Fibroblast of villous mesenchyme (primary cell): ENCODE results near the gene DNAJC4. TPM values are rescaled to one million over a fixed set of nuclear protein-coding genes. Genes with fewer than 3 reads are reported as not detected.

Experiments used
- DNase-seq: peaks from one replicate; pipeline ENCODE4 v3.0.0-alpha.2; 2010; ENCODE audit warnings: low read depth
- H3K4me3 ChIP-seq: 2 replicates; pipeline ENCODE4 v1.5.1; 2011; ENCODE audit warnings: low read depth, mild to moderate bottlenecking, low read length
- total RNA-seq: library from RNA; depleted of rRNA; stranded (reverse); fragments of >200 nt; gene quantifications from 2 replicates; pipeline ENCODE4 v1.2.3, GENCODE V29; 2012
- TF ChIP-seq, protein P1 (sequence below): IDR thresholded peaks from 2 replicates; pipeline ENCODE4 v1.5.1; 2012; ENCODE audit warnings: low read depth, mild to moderate bottlenecking, low read length; ENCODE audit not compliant: insufficient read depth

Gene DNAJC4
- total RNA-seq, 1 donor = 6.5 TPM

DNA sequence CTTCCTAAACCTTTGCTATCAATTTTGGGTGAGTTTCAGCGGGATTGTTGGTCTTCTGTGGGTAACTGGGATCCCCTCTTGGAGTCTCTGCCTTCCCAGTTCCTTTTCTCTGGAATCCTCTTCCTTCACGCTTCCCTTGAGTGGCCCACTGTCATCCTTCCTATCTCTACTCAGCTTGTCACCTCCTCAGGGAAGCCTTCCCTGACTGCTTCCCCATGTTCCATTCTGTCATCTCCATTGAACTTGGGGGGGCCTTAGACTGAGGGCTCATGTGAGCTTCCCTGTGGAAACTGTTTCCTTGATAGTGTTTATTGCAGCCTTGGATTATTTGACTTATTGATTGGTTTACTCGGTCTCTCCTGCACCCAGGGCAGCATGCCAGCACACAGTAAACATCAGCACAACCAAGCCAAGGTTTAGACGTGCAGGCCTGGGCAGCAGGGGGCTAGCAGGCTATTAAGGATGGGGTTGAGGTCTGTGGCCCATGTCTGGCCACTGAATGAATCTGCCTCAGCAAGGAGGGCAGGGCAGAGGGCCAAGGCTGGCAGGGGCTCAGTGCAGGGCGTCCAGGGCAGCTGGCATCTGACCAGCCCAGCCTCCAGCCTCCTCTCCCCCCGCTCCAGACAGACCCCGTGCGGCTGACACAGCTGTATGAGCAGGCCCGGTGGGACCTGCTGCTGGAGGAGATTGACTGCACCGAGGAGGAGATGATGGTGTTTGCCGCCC is 11.6 kb upstream of the DNAJC4 start:
- no peak for DNase-seq
- H3K4me3 ChIP-seq = no peak overlapping the region
- TF ChIP-seq, protein P1, sequence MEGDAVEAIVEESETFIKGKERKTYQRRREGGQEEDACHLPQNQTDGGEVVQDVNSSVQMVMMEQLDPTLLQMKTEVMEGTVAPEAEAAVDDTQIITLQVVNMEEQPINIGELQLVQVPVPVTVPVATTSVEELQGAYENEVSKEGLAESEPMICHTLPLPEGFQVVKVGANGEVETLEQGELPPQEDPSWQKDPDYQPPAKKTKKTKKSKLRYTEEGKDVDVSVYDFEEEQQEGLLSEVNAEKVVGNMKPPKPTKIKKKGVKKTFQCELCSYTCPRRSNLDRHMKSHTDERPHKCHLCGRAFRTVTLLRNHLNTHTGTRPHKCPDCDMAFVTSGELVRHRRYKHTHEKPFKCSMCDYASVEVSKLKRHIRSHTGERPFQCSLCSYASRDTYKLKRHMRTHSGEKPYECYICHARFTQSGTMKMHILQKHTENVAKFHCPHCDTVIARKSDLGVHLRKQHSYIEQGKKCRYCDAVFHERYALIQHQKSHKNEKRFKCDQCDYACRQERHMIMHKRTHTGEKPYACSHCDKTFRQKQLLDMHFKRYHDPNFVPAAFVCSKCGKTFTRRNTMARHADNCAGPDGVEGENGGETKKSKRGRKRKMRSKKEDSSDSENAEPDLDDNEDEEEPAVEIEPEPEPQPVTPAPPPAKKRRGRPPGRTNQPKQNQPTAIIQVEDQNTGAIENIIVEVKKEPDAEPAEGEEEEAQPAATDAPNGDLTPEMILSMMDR = no peak

DNA sequence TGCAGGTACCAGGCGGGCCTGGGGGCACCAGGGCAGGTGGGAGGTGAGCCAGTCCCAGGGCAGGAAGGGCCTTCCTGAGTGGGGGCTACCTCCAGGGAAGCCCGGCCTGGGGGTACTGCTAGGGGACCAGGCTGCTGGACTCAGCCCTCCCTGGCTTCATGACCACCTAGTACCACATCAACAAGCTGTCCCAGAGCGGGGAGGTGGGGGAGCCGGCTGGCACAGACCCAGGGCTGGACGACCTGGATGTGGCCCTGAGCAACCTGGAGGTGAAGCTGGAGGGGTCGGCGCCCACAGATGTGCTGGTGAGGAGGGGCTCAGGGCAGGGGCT is 11.0 kb upstream of the DNAJC4 start:
- no peak overlapping the region for H3K4me3 ChIP-seq
- TF ChIP-seq, protein P1 = no peak
- DNase-seq = no peak

DNA sequence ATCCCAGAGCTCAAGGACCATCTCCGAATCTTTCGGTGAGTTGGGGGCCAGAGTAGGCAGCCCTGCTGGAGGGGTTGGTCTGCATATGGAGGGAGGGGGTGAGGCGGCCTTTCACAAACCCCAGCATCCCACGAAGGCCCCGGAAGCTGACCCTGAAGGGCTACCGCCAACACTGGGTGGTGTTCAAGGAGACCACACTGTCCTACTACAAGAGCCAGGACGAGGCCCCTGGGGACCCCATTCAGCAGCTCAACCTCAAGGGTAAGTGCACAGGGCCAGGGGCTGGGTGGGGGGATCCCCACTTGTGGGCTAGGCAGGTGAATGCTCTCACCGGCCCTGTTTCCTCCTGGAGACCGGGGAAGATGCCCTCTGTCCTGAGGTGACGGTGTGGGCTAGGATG is 10.6 kb upstream of the DNAJC4 start:
- TF ChIP-seq, protein P1 = no peak
- H3K4me3 ChIP-seq = no peak overlapping the region
- no peak for DNase-seq

DNA sequence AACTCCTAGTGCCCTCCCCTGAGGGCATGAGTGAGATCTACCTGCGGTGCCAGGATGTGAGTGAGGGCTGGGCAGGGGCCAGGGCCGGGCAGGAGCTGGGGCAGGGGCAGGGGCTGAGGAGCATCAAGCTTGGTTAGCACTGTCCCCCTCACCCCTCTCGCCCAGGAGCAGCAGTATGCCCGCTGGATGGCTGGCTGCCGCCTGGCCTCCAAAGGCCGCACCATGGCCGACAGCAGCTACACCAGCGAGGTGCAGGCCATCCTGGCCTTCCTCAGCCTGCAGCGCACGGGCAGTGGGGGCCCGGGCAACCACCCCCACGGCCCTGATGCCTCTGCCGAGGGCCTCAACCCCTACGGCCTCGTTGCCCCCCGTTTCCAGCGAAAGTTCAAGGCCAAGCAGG is 10.1 kb upstream of the DNAJC4 start:
- DNase-seq = no peak
- TF ChIP-seq, protein P1 = no peak
- no peak overlapping the region for H3K4me3 ChIP-seq

DNA sequence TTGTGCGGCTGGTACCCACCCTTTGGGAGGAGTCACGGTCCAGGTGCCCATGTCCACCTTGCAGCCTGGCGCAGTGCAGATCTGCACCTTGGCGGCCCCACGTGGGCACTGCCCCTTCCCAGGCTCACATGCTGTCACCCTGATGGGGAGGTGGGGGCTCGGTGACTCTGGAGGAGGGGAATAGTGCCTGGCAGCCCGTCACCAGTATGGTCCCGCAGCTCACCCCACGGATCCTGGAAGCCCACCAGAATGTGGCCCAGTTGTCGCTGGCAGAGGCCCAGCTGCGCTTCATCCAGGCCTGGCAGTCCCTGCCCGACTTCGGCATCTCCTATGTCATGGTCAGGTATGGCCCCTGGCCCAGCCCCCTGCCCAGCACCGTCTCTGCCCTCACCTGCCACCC is 9.6 kb upstream of the DNAJC4 start:
- DNase-seq = no peak
- TF ChIP-seq, protein P1 = no peak
- no peak overlapping the region for H3K4me3 ChIP-seq

DNA sequence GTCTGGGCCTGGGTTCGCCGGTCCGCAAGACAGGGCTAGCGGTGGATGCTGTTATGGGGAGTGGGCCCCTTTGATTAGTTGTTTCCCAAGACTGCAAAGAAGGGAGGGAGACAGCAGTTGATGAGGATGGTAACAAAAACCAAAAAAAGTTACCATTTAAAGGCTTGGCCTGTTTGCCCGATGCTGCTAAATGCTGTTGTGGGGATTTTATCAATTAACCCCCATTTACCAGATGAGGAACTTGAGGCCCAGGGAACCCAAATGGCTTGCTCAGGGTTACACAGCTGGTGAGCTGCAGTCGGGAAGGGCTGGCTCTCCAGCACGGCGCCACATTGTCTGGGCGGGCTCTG is 7.7 kb upstream of the DNAJC4 start:
- TF ChIP-seq, protein P1 = no peak
- H3K4me3 ChIP-seq = no peak overlapping the region
- no peak for DNase-seq

DNA sequence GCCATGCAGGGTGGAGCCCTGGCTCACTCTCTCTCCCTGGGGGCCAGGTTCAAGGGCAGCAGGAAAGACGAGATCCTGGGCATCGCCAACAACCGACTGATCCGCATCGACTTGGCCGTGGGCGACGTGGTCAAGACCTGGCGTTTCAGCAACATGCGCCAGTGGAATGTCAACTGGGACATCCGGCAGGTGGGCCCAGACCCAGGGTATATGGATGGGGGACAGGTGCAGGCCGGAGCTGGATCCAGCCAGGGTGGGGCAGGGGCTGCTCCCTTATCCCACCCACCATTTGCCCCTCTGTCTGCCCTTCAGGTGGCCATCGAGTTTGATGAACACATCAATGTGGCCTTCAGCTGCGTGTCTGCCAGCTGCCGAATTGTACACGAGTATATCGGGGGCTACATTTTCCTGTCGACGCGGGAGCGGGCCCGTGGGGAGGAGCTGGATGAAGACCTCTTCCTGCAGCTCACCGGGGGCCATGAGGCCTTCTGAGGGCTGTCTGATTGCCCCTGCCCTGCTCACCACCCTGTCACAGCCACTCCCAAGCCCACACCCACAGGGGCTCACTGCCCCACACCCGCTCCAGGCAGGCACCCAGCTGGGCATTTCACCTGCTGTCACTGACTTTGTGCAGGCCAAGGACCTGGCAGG is 7.2 kb upstream of the DNAJC4 start:
- no peak for DNase-seq

More for the DNA sequence above, 7.2 kb upstream of the DNAJC4 start:
- H3K4me3 ChIP-seq = no peak overlapping the region
- TF ChIP-seq, protein P1 = no peak
